ENCODE measurements around the gene RNF212.
"Not testable (repeated sequence)": the region's sequence is repeated elsewhere in the genome, so short reads cannot be mapped to it uniquely, and the experiment has no call there.

Gene RNF212

GRCh38 chr4:1058198-1058996, 55.0 kb downstream of the RNF212 start:
- peak; percentile 40 for DNase-seq
- peaks cover under 1% of the 10 kb centered on the region for H3K27me3 ChIP-seq (ENCODE audit: insufficient read depth, low read length, poor library complexity)
- no CpG with 5 or more reads among the region's 35 CpGs for WGBS (ENCODE audit: extremely low coverage, insufficient coverage, low lambda C conversion rate)

GRCh38 chr4:1057403-1057745, 56.0 kb downstream of the RNF212 start:
- no peak overlapping the region for H2AK5ac ChIP-seq (ENCODE audit: low read length)
- H2BK120ac ChIP-seq (ENCODE audit: low read depth, low read length) = no peak overlapping the region
- no peak overlapping the region for H3K4me2 ChIP-seq (ENCODE audit: low read length)
- H3K56ac ChIP-seq (ENCODE audit: low read length) = no peak overlapping the region
- H3K4me1 ChIP-seq (ENCODE audit: control insufficient read depth, low read depth, low read length) = no peaks in the 10 kb centered on the region
- peaks cover 4% of the 10 kb centered on the region for H3K27me3 ChIP-seq (ENCODE audit: insufficient read depth, low read length, poor library complexity)
- no peak for DNase-seq
- H2BK15ac ChIP-seq (replicated peaks; ENCODE audit: low read depth) = no peak overlapping the region
- no peak overlapping the region for H4K5ac ChIP-seq (ENCODE audit: low read length)
- H3K23ac ChIP-seq (ENCODE audit: low read length) = no peak overlapping the region
- no peaks in the 10 kb centered on the region for H3K79me2 ChIP-seq (ENCODE audit: control insufficient read depth, insufficient read depth, low read length)
- no peak overlapping the region for H3K4me3 ChIP-seq (ENCODE audit: low read length)
- no peak overlapping the region for H2BK5ac ChIP-seq (ENCODE audit: low read length)
- no peaks in the 10 kb centered on the region for H3K79me1 ChIP-seq (ENCODE audit: low read length)
- H3K18ac ChIP-seq (ENCODE audit: low read length) = no peak overlapping the region
- no peaks in the 10 kb centered on the region for H3K36me3 ChIP-seq (ENCODE audit: control insufficient read depth, insufficient read depth, low read length)
- H3K4ac ChIP-seq (ENCODE audit: low read depth, low read length) = no peak overlapping the region
- no peak overlapping the region for H3K27ac ChIP-seq (ENCODE audit: low read depth, low read length)
- WGBS (ENCODE audit: extremely low coverage, insufficient coverage, low lambda C conversion rate) = no CpG with 5 or more reads among the region's 7 CpGs
- no peak overlapping the region for H4K8ac ChIP-seq (ENCODE audit: low read depth, low read length)
- no peak overlapping the region for H3K9ac ChIP-seq (ENCODE audit: low read length)

More at GRCh38 chr4:1058198-1058996, 55.0 kb downstream of the RNF212 start:
- H3K23ac ChIP-seq (ENCODE audit: low read length) = no peak overlapping the region
- no peak overlapping the region for H4K8ac ChIP-seq (ENCODE audit: low read depth, low read length)
- no peak overlapping the region for H4K5ac ChIP-seq (ENCODE audit: low read length)
- no peaks in the 10 kb centered on the region for H3K79me1 ChIP-seq (ENCODE audit: low read length)
- H3K4me1 ChIP-seq (ENCODE audit: control insufficient read depth, low read depth, low read length) = no peaks in the 10 kb centered on the region
- no peak overlapping the region for H3K18ac ChIP-seq (ENCODE audit: low read length)
- no peak overlapping the region for H3K27ac ChIP-seq (ENCODE audit: low read depth, low read length)
- H3K4me3 ChIP-seq (ENCODE audit: low read length) = no peak overlapping the region
- no peak overlapping the region for H3K4ac ChIP-seq (ENCODE audit: low read depth, low read length)
- no peak overlapping the region for H2BK120ac ChIP-seq (ENCODE audit: low read depth, low read length)
- no peak overlapping the region for H3K56ac ChIP-seq (ENCODE audit: low read length)
- H2BK5ac ChIP-seq (ENCODE audit: low read length) = no peak overlapping the region
- H2AK5ac ChIP-seq (ENCODE audit: low read length) = no peak overlapping the region
- no peaks in the 10 kb centered on the region for H3K36me3 ChIP-seq (ENCODE audit: control insufficient read depth, insufficient read depth, low read length)
- no peak overlapping the region for H3K4me2 ChIP-seq (ENCODE audit: low read length)
- H3K9ac ChIP-seq (ENCODE audit: low read length) = no peak overlapping the region
- H3K79me2 ChIP-seq (ENCODE audit: control insufficient read depth, insufficient read depth, low read length) = no peaks in the 10 kb centered on the region
- no peak overlapping the region for H2BK15ac ChIP-seq (replicated peaks; ENCODE audit: low read depth)

- Histone ChIP-seq H3K18ac (ENCODE audit: low read length) (no peak overlapping the region), H3K4me2 (ENCODE audit: low read length) (no peak overlapping the region), H2BK120ac (ENCODE audit: low read depth, low read length) (no peak overlapping the region), H3K23ac (ENCODE audit: low read length) (no peak overlapping the region), H3K4ac (ENCODE audit: low read depth, low read length) (no peak overlapping the region), H3K4me3 (ENCODE audit: low read length) (no peak overlapping the region), H3K27ac (ENCODE audit: low read depth, low read length) (no peak overlapping the region), H2AK5ac (ENCODE audit: low read length) (no peak overlapping the region), H4K5ac (ENCODE audit: low read length) (no peak overlapping the region), H3K79me2 (ENCODE audit: control insufficient read depth, insufficient read depth, low read length) (no peaks in the 10 kb centered on the region), H2BK15ac (replicated peaks; ENCODE audit: low read depth) (no peak overlapping the region), H2BK5ac (ENCODE audit: low read length) (no peak overlapping the region), H4K8ac (ENCODE audit: low read depth, low read length) (no peak overlapping the region), H3K79me1 (ENCODE audit: low read length) (no peaks in the 10 kb centered on the region), H3K27me3 (ENCODE audit: insufficient read depth, low read length, poor library complexity) (peaks cover 4% of the 10 kb centered on the region), H3K36me3 (ENCODE audit: control insufficient read depth, insufficient read depth, low read length) (no peaks in the 10 kb centered on the region), H3K4me1 (ENCODE audit: control insufficient read depth, low read depth, low read length) (no peaks in the 10 kb centered on the region), H3K56ac (ENCODE audit: low read length) (no peak overlapping the region), H3K9ac (ENCODE audit: low read length) (no peak overlapping the region)
- no peak for DNase-seq
- WGBS (ENCODE audit: extremely low coverage, insufficient coverage, low lambda C conversion rate) = no CpG with 5 or more reads among the region's 28 CpGs
Observed at GRCh38 chr4:1056671-1057402, 56.5 kb downstream of the RNF212 start.

GRCh38 chr4:1055721-1056590, 57.4 kb downstream of the RNF212 start:
- H3K4me1 ChIP-seq (ENCODE audit: control insufficient read depth, low read depth, low read length) = no peaks in the 10 kb centered on the region
- H2BK120ac ChIP-seq (ENCODE audit: low read depth, low read length) = no peak overlapping the region
- peaks cover 4% of the 10 kb centered on the region for H3K27me3 ChIP-seq (ENCODE audit: insufficient read depth, low read length, poor library complexity)
- no CpG with 5 or more reads among the region's 34 CpGs for WGBS (ENCODE audit: extremely low coverage, insufficient coverage, low lambda C conversion rate)
- no peak overlapping the region for H3K4me2 ChIP-seq (ENCODE audit: low read length)
- H4K8ac ChIP-seq (ENCODE audit: low read depth, low read length) = no peak overlapping the region
- H3K23ac ChIP-seq (ENCODE audit: low read length) = no peak overlapping the region
- no peak overlapping the region for H3K4me3 ChIP-seq (ENCODE audit: low read length)
- H2BK5ac ChIP-seq (ENCODE audit: low read length) = no peak overlapping the region
- no peaks in the 10 kb centered on the region for H3K36me3 ChIP-seq (ENCODE audit: control insufficient read depth, insufficient read depth, low read length)
- H3K18ac ChIP-seq (ENCODE audit: low read length) = no peak overlapping the region
- H3K56ac ChIP-seq (ENCODE audit: low read length) = peak overlapping the region; percentile 56
- no peak overlapping the region for H3K4ac ChIP-seq (ENCODE audit: low read depth, low read length)
- H2AK5ac ChIP-seq (ENCODE audit: low read length) = no peak overlapping the region
- H3K79me1 ChIP-seq (ENCODE audit: low read length) = no peaks in the 10 kb centered on the region
- no peak overlapping the region for H3K27ac ChIP-seq (ENCODE audit: low read depth, low read length)
- H4K5ac ChIP-seq (ENCODE audit: low read length) = no peak overlapping the region
- H2BK15ac ChIP-seq (replicated peaks; ENCODE audit: low read depth) = no peak overlapping the region
- peak; percentile 61 for DNase-seq
- no peak overlapping the region for H3K9ac ChIP-seq (ENCODE audit: low read length)
- no peaks in the 10 kb centered on the region for H3K79me2 ChIP-seq (ENCODE audit: control insufficient read depth, insufficient read depth, low read length)

GRCh38 chr4:1055243-1055701, 58.1 kb downstream of the RNF212 start:
- not testable (repeated sequence) for H2BK5ac ChIP-seq (ENCODE audit: low read length); H3K36me3 ChIP-seq (ENCODE audit: control insufficient read depth, insufficient read depth, low read length)
- no CpG with 5 or more reads among the region's 13 CpGs for WGBS (ENCODE audit: extremely low coverage, insufficient coverage, low lambda C conversion rate)

More at GRCh38 chr4:1055243-1055701, 58.1 kb downstream of the RNF212 start:
- H2AK5ac ChIP-seq (ENCODE audit: low read length); H3K18ac ChIP-seq (ENCODE audit: low read length); DNase-seq; H2BK120ac ChIP-seq (ENCODE audit: low read depth, low read length); H3K79me1 ChIP-seq (ENCODE audit: low read length); H3K4me2 ChIP-seq (ENCODE audit: low read length); H3K4ac ChIP-seq (ENCODE audit: low read depth, low read length); H3K23ac ChIP-seq (ENCODE audit: low read length); H4K8ac ChIP-seq (ENCODE audit: low read depth, low read length); H3K4me1 ChIP-seq (ENCODE audit: control insufficient read depth, low read depth, low read length); H3K79me2 ChIP-seq (ENCODE audit: control insufficient read depth, insufficient read depth, low read length); H3K27me3 ChIP-seq (ENCODE audit: insufficient read depth, low read length, poor library complexity); H3K27ac ChIP-seq (ENCODE audit: low read depth, low read length); H2BK15ac ChIP-seq (replicated peaks; ENCODE audit: low read depth); H3K9ac ChIP-seq (ENCODE audit: low read length); H4K5ac ChIP-seq (ENCODE audit: low read length); H3K4me3 ChIP-seq (ENCODE audit: low read length): not testable (repeated sequence)
- H3K56ac ChIP-seq (ENCODE audit: low read length) = peak overlapping the region; percentile 56

Data from mesendoderm (in vitro differentiated cells).